ENCODE measurements around the gene PPFIA1.

DNA sequence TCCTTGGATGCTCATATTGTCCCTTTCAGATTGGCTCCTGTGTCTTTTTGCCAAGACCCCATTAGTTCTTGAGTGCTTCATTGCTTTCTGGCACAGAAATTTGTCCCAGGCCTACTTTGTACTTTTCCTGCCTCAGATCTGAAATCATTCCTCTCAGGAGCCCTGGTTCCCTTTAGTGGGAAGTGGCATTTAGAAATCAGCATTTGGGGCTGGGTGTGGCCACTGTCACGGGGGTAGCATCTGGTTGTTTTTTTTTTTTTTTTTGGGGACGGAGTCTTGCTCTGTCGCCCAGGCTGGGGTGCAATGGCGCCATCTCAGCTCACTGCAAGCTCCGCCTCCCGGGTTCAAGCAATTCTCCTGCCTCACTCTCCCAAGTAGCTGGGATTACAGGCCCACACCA lies 18.2 kb downstream of the PPFIA1 start:
- TF ChIP-seq, protein P1, sequence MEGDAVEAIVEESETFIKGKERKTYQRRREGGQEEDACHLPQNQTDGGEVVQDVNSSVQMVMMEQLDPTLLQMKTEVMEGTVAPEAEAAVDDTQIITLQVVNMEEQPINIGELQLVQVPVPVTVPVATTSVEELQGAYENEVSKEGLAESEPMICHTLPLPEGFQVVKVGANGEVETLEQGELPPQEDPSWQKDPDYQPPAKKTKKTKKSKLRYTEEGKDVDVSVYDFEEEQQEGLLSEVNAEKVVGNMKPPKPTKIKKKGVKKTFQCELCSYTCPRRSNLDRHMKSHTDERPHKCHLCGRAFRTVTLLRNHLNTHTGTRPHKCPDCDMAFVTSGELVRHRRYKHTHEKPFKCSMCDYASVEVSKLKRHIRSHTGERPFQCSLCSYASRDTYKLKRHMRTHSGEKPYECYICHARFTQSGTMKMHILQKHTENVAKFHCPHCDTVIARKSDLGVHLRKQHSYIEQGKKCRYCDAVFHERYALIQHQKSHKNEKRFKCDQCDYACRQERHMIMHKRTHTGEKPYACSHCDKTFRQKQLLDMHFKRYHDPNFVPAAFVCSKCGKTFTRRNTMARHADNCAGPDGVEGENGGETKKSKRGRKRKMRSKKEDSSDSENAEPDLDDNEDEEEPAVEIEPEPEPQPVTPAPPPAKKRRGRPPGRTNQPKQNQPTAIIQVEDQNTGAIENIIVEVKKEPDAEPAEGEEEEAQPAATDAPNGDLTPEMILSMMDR (conservative IDR thresholded peaks at IDR 0.05; ENCODE audit: low read depth, low read length) = no peak
- no peak for TF ChIP-seq EZH2 (IDR thresholded peaks at IDR 0.05; ENCODE audit: borderline replicate concordance, low read depth, low read length, poor library complexity, severe bottlenecking)

Measured in A673 (cell line).